OCI-LY1 (cell line): ENCODE results near the gene NAA35.

Experiments
- CTCF ChIP-seq: fragments of 200-600 bp; sonication (generic), shearing (Covaris generic); IDR thresholded peaks from 2 replicates; pipeline ENCODE4 v1.5.1; 2017; ENCODE audit warnings: mild to moderate bottlenecking, antibody characterized with exemption, low read length, moderate library complexity, mixed read lengths
- EZH2 ChIP-seq: fragments of 200-600 bp; sonication (generic), shearing (Covaris generic); IDR thresholded peaks from 2 replicates; pipeline ENCODE4 v1.8.0; 2017; ENCODE audit warnings: borderline replicate concordance, mixed run types, mild to moderate bottlenecking, antibody characterized with exemption, low read length, moderate library complexity, mixed read lengths

- no peak for TF ChIP-seq CTCF
- no peak for TF ChIP-seq EZH2
Measured at GRCh38 chr9:85949586-85950335, 8.8 kb downstream of the NAA35 start.
